Erythroblast (primary cell): ENCODE measurements around the gene S100A13.

Experiments
- GATA1 ChIP-seq: IDR thresholded peaks from 2 replicates; pipeline ENCODE4 v1.6.1; 2011; ENCODE audit warnings: low read depth, mild to moderate bottlenecking, control low read depth, low read length, moderate library complexity
- POLR2A ChIP-seq: IDR thresholded peaks from 2 replicates; pipeline ENCODE4 v1.6.1; 2011; ENCODE audit warnings: mild to moderate bottlenecking, low read length

- TF ChIP-seq POLR2A (no peak), GATA1 (no peak)
Measured at GRCh38 chr1:153628638-153629342, 1.5 kb upstream of the S100A13 start.
